Measurements from ENCODE around the gene MUC4.

- TF ChIP-seq POLR2A (IDR thresholded peaks at IDR 0.05) (no peak), CTCF (IDR thresholded peaks at IDR 0.05) (no peak)
Measured at GRCh38 chr3:195812366-195812765, 637 bp upstream of the MUC4 start.
